Mucosa of descending colon (tissue), 3 donors: ENCODE results near the gene MAPRE2. TPM values are rescaled to one million over a fixed set of nuclear protein-coding genes. Genes with fewer than 3 reads are reported as not detected.

ENCODE experiments used
- ATAC-seq: fragments of 200-7000 bp; cut with Tn5 transposase; one replicate; pipeline ENCODE4 v1.9.1; 2020; ENCODE audit warnings: mild to moderate bottlenecking, moderate library complexity
- DNase-seq, 3 donors: peaks; one replicate each; pipeline ENCODE4 v3.0.0-alpha.2; 2020
- H3K36me3 ChIP-seq: fragments of 200-600 bp; one replicate; pipeline ENCODE4 v1.8.0; 2021; ENCODE audit warnings: low read depth, mild to moderate bottlenecking
- H3K4me1 ChIP-seq: fragments of 200-600 bp; one replicate; pipeline ENCODE4 v1.8.0; 2021; ENCODE audit warnings: low read depth, mild to moderate bottlenecking
- H3K4me3 ChIP-seq: fragments of 200-600 bp; one replicate; pipeline ENCODE4 v1.8.0; 2021; ENCODE audit warnings: mild to moderate bottlenecking
- H3K9me3 ChIP-seq: fragments of 200-600 bp; one replicate; pipeline ENCODE4 v1.8.0; 2021; ENCODE audit warnings: mild to moderate bottlenecking
- intact Hi-C, 2 donors: fragments of 100-400 bp; cut with DNase I in 1 of 2; cut with micrococcal nuclease in 1 of 2; formaldehyde crosslinking; loops; one replicate each; pipeline versions ENCODE4 v1.11.0 to v1.11.1; 2022; cut with DNase I, micrococcal nuclease
- total RNA-seq, 3 donors: library from RNA; stranded (reverse); fragmentation: NEBNext Ultra II Directional in 2 of 3; extraction: Animal tissue kit (Norgen Biotek cat#: 25700) in 2 of 3; gene quantifications; one replicate each; pipeline versions ENCODE4 v1.2.1 to v1.2.4, GENCODE V29; 2021 to 2023
- TF ChIP-seq, protein P1 (sequence below): fragments of 200-600 bp; IDR thresholded peaks from one replicate; pipeline ENCODE4 v1.8.0; 2022; ENCODE audit warnings: antibody characterized with exemption, mild to moderate bottlenecking
- donor health status: DM: no; HTN: no; CAD: no; lungs with moderate emphysema.
- donor health status: DM: no; HTN: no; CAD: no.
- donor health status: DM: no; HTN: yes; CAD: no.

The MAPRE2 gene
- total RNA-seq, 3 donors from 2014 or later = 26.4 to 31.3 (median 27.3) TPM

- intact Hi-C loops = no loop called here
- no peak for ATAC-seq
- TF ChIP-seq, protein P1, sequence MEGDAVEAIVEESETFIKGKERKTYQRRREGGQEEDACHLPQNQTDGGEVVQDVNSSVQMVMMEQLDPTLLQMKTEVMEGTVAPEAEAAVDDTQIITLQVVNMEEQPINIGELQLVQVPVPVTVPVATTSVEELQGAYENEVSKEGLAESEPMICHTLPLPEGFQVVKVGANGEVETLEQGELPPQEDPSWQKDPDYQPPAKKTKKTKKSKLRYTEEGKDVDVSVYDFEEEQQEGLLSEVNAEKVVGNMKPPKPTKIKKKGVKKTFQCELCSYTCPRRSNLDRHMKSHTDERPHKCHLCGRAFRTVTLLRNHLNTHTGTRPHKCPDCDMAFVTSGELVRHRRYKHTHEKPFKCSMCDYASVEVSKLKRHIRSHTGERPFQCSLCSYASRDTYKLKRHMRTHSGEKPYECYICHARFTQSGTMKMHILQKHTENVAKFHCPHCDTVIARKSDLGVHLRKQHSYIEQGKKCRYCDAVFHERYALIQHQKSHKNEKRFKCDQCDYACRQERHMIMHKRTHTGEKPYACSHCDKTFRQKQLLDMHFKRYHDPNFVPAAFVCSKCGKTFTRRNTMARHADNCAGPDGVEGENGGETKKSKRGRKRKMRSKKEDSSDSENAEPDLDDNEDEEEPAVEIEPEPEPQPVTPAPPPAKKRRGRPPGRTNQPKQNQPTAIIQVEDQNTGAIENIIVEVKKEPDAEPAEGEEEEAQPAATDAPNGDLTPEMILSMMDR = no peak
- no peaks in the 10 kb centered on the region for H3K4me1 ChIP-seq
- H3K4me3 ChIP-seq = no peak overlapping the region
- no peak for DNase-seq
- no peaks in the 10 kb centered on the region for H3K9me3 ChIP-seq
- no peaks in the 10 kb centered on the region for H3K36me3 ChIP-seq
These were observed 35.1 kb downstream of the MAPRE2 start for GRCh38 chr18:35076135-35076924.

DNA sequence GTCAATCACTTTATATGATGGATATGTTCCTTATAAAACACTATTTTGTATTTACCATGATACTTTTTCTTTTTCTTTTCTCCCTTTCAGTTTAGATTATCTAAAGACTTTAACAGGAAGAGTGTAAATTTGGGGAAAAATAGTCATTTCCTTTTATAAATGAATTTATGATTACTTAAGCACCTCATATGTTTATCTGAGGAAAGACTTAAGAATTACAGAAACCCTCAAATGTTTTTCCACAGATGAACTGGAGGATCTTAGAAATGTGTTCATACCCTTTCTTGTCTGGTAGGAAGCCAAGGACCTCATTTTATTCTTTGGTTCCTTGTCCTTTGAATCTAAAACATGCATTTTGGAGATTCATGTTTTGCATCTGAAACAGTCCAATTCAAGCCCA, 36.7 kb downstream of the MAPRE2 start:
- DNase-seq (no peak), ATAC-seq (no peak)
- Histone ChIP-seq H3K4me1 (no peaks in the 10 kb centered on the region), H3K4me3 (no peak overlapping the region), H3K9me3 (no peaks in the 10 kb centered on the region), H3K36me3 (no peaks in the 10 kb centered on the region)
- TF ChIP-seq, protein P1 = no peak
- intact Hi-C loops = no loop called here

DNA sequence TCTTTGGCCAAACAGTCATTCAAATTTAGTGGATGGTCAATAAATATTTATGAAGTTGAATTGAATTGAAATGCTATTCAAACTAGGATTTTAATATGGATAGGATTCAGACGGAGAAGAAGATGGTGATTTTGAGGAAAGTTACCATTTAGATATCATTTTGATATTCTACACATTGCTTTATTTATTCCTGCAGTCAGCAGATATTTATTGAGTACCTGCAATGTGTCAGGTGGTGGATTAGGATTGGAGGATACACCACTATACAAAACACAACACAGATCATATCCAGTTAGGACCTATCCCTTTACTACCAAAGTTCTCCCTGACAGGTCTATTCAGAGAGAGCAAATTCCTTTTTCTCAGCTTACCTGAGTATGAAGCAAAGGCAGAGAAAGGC, 38.8 kb downstream of the MAPRE2 start:
- Histone ChIP-seq H3K9me3 (no peaks in the 10 kb centered on the region), H3K36me3 (no peaks in the 10 kb centered on the region), H3K4me1 (peaks cover 6% of the 10 kb centered on the region), H3K4me3 (no peak overlapping the region)
- TF ChIP-seq, protein P1 = no peak
- intact Hi-C loops = no loop called here
- DNase-seq = no peak
- no peak for ATAC-seq

- DNase-seq = no peak
- TF ChIP-seq, protein P1 = no peak
- ATAC-seq = no peak
- Histone ChIP-seq H3K9me3 (no peaks in the 10 kb centered on the region), H3K4me1 (peaks cover 6% of the 10 kb centered on the region), H3K36me3 (no peaks in the 10 kb centered on the region), H3K4me3 (no peak overlapping the region)
- intact Hi-C loops = no loop called here
These were observed 42.0 kb downstream of the MAPRE2 start for GRCh38 chr18:35083174-35083712.

DNA sequence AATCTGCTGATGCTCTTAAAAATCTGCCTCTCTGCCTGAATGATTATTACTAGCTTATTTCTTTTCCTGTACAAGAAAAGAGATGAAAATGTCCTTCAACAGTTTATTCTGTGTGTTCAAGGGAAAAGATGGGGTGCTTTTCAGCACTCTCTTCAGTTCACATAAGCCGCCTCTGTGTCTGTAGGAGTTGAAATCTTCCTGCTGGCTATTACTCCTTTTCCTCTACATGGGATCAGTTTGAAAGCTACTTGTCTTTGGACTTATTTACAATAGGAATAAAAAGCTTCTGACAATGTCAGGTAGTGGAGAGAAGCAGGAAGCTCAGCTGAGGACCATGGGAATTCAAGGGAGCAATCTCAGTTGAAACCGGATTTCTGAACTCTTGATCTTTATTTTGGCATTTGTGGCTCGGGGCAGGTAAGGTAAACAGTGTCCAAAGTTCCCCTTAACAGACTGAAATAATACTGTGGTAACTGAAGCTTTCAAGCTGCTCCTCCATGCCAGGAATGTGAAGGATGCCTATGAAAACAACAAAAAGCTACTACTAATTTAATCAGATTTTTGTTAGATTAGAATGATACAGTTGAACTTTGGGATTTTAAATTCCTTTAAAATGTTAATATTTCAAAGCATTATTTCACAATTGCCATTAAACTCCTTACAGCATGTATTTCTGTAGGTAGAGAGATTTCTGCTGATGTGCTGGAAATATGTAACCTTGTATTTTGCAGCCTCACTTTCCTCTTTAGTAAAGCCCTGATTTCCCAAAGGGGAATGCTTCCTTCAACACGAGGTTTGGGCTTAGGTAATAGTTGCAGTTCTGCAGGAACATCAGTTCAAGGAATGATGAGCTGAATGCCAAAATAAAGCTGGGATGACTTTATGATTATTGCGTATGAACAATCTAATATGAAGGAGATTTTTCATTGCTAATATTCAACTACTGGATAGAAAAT, 43.6 kb downstream of the MAPRE2 start:
- ATAC-seq (peak; percentile 20), DNase-seq (no peak)
- H3K36me3 ChIP-seq = no peaks in the 10 kb centered on the region
- TF ChIP-seq, protein P1 = no peak
- intact Hi-C loops = no loop called here
- H3K4me1 ChIP-seq = peaks cover 6% of the 10 kb centered on the region
- H3K4me3 ChIP-seq = no peak overlapping the region
- no peaks in the 10 kb centered on the region for H3K9me3 ChIP-seq
